Measurements from ENCODE around the gene KRTAP6-3.

The KRTAP6-3 gene, protein sequence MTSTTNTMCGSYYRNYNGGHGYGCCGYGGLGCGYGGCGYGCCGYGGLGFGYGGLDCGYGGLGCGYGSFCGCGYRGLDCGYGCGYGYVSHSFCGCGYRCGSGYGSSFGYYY

DNA sequence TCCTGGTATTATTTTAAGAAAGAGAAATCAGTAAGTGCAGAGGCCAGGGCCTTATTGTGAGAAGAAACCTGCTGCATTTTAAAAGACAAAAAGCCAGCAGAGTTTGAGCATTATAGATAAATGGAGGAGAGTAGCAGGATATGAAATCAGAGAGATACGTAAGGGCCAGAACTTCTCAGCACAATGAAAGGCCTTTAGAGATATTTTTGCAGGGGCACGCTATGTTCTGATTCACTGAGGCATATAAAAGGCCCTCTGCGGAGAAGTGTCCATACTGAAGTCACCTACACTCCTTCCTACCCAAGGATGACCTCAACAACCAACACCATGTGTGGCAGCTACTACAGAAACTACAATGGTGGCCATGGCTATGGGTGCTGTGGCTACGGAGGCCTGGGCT lies at the start of gene KRTAP6-3:
TSS of gene KRTAP6-3 (plus strand) at position 301 of the 400 bp plus-strand sequence. CDS start at position 307, 6 bp downstream.
- in situ Hi-C loops (cut with HindIII; ENCODE audit: low sequenced_read_pairs): no loop called here

DNA sequence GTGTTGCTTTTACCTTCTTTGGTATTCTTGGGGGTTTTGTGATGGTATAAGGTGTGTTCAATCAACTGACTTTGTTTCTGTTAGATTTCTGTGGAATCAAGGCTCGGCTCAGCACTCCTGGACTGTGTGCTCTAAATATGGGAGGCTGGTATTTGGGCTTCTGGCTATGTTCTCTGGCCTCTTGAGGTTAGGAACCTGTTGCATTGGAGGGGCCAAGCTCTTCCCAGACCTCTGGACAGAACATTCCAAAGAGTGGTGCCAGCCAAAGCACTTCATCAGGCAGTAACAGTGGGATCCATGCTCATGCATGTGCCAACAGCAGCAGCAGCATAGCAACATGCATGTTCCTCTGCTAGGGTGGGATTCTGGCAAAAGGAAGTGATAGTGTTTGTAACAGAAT lies 39.5 kb upstream of the KRTAP6-3 start:
- in situ Hi-C loops (cut with HindIII; ENCODE audit: low sequenced_read_pairs): no loop called here

DNA sequence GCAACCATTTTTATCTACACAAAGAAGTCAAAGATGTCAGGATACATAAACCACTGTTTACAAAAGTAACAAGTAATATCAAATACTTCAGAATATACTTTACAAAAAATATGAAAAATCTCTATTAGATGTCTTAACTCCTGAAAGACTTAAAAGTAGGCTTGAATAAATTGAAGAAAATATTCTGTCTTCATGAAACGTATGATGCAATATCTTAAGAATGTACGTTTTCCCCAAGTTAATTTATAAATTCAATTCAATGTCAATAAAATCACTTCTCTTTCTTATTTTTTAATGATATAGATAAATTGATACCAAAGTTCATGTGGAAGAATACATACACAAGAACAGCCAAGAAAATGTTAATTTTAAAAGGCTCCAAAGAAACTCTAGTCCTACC lies 37.1 kb upstream of the KRTAP6-3 start:
- in situ Hi-C loops (cut with HindIII; ENCODE audit: low sequenced_read_pairs): no loop called here

DNA sequence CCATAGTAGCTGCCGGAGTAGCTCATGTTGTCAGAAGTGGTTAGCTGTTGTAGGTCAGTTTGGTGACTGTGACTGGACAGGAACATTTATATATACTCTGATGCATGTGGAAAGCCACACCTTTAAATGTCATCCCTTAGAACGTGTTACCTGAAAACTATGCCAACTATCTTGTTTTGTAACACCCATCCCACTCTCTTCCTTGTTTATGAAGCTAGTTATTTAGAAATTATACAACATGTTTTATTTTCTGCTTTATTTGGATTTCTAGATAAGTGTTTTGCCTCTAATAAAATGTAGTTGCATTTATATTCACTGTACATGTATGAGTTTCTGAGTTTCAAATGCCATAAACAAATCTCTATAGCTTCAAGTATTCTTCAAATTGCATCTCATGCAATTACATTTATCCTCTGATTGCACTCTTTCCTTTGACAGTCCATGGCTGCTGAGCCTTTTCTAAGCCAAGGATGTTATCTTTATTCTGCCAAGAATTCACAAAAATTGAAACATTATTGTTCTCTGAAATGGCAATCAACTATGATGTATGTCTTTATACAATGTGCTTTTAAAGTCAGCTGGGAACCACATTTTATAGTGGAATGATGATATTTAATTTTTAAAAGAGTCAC lies 30.9 kb upstream of the KRTAP6-3 start, which contains the start of gene KRTAP19-7:
TSS of gene KRTAP19-7 (minus strand) at position 51 of the 632 bp plus-strand sequence. CDS start at position 26, 25 bp downstream.
- in situ Hi-C loops (cut with HindIII; ENCODE audit: low sequenced_read_pairs): no loop called here

DNA sequence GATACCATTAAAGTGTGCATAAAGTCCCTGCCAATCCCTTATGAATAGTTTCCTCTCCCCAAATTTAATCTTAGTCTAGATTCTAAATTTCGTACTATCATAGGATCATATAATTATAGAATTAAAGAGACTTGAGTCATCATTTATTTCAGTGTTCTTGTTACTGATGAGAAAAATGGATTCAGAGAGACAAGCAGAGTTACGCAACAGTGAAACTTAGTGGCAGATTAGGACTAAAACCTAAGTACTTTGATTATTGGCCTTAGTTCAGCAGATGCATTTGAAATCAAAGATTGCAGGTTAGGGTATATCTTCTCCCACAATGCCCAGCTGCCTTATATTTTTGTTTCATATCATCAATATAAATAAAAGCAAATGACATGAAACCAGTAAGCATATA lies 30.3 kb upstream of the KRTAP6-3 start:
- in situ Hi-C loops (cut with HindIII; ENCODE audit: low sequenced_read_pairs): no loop called here

DNA sequence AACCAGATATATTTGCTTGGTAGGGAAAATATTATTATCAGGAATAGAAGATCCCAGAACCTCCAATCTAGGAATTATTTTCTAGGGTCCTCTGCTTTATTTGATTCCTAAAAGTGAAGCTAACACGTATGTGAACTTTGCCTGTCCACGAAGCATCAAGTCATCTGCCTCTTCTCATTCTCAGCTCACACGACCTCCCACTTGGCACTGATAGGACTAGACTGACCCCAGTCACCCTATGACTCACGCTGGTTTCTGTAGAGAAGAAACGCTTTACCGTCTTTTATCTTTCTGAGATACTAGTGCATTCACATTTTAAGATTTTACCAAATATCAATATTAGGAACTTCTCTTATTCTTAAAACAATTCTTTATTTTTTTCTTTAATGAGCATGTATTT lies 29.2 kb upstream of the KRTAP6-3 start:
- in situ Hi-C loops (cut with HindIII; ENCODE audit: low sequenced_read_pairs): no loop called here

- in situ Hi-C loops (cut with HindIII; ENCODE audit: low sequenced_read_pairs): no loop called here
Observed at GRCh38 chr21:30563630-30564029, 28.6 kb upstream of the KRTAP6-3 start.

DNA sequence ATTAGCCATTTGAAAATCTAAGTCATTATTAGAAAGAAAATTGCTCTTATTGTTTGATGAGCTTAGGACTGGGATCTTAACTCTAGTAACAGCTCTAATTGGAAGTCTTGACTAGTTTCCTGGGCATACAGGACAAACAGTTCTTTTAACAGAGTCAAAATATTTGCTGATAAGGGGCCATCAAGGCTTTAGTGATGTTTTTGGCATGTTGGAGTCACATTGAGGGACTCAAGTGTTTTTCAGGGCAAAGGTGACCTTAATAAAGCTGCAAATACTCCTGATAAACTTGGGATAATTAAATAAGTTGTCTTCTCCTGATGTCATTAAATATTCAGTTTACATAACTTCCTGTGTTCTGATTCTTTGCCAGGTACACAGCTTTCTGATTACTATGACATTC lies 24.6 kb upstream of the KRTAP6-3 start:
- in situ Hi-C loops (cut with HindIII; ENCODE audit: low sequenced_read_pairs): no loop called here

DNA sequence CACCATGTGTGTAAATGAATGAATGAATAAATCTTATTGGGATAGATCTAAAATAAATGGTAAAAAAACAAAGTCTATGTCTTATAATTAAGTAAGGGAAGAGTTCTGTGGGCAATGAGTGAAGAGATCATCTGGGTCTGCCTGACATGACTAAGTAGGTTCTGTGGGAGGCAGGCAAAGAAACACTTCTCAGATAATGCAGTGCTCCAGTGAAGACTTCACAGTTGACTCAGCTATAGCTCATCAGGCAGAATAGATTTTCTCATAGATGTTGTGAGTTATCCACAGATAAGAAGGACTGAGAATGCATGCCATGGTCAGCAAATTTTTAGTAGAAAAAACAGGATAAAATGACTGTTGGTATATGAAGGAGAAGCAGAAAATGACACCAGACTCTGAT lies 14.5 kb upstream of the KRTAP6-3 start:
- in situ Hi-C loops (cut with HindIII; ENCODE audit: low sequenced_read_pairs): no loop called here

DNA sequence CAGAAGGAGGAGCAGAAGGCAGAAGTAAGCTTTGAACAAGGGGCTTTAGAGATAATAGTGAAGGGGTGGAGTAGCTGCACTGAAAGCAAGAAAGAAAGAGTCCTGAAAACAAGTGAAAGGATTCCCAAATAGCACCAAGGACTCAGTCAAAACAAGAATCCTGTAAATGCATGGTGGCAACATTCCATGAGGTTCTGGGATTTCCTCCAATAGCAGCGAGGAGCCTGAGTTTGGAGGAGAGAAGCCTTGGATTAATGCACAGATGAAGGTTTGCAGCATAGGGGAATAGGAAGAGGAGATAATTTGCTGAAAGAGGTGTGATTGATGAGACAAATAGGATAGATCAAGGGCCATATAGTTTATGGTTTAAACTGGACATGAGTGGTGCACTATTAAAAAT lies 12.9 kb upstream of the KRTAP6-3 start:
- in situ Hi-C loops (cut with HindIII; ENCODE audit: low sequenced_read_pairs): no loop called here

DNA sequence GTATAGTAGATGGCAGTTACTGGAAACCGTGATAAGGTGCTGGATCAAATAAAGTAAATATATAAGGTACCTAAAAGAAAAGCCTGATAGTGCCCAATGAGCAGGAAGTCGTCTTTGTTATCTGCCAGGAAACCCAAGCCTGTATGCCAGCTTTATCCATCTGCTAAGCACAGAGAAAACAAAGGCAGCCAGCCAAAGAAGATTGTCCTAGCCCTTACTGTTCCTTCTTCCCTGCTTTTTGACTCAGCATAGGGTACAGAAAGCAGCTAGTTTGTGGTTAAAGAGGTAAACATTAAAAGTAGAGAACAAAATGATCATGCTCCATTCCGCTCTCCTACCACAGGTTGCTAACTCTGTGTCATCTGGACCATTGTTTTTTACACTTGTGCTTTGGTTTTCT lies 12.1 kb upstream of the KRTAP6-3 start:
- in situ Hi-C loops (cut with HindIII; ENCODE audit: low sequenced_read_pairs): no loop called here

DNA sequence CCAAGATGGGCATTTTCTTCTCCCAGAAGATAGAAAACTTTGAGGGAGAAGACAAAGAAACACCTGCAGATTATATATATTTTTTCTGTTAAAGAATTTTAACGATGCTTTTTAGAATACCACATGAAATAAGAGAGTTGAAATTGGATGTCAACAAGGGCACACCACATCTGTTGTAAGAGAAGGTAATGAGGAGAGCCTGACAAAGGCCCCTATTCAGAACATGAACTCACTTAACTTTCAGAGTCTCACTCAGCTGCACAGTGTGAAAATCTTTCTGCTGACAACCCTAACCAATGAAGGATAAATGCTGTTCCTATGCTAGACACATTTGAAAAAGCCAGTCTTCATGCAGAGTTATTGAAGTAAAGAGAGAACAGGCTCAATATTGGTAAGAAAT lies 9.4 kb upstream of the KRTAP6-3 start:
- in situ Hi-C loops (cut with HindIII; ENCODE audit: low sequenced_read_pairs): no loop called here

GRCh38 chr21:30590297-30590696 lies 1.9 kb upstream of the KRTAP6-3 start, which contains the start of gene KRTAP22-2:
KRTAP22-2 (minus strand) TSS chr21:30590397.
- in situ Hi-C loops (cut with HindIII; ENCODE audit: low sequenced_read_pairs): no loop called here

DNA sequence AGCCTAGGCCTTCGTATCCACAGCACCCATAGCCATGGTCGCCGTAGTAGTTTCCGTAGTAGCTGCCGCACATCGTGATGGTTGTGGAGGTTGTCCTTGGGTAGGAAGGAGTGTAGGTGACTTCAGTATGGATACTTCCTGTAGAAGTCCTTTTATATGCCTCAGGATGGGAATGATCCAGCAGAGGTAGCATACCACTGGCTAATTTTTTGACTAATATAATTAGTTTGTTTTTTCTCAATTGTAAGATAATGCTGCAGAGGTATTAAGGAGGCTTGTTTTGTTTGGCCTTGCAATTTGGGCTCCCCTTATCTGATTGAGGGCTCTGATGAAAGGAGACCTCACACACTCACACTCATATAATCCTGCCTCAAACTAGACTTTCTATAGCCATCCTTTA lies 6.6 kb downstream of the KRTAP6-3 start, which contains the start of gene KRTAP6-2:
TSS of gene KRTAP6-2 (minus strand) at position 101 of the 400 bp plus-strand sequence. CDS start at position 73, 28 bp downstream.
- in situ Hi-C loops (cut with HindIII; ENCODE audit: low sequenced_read_pairs): no loop called here

DNA sequence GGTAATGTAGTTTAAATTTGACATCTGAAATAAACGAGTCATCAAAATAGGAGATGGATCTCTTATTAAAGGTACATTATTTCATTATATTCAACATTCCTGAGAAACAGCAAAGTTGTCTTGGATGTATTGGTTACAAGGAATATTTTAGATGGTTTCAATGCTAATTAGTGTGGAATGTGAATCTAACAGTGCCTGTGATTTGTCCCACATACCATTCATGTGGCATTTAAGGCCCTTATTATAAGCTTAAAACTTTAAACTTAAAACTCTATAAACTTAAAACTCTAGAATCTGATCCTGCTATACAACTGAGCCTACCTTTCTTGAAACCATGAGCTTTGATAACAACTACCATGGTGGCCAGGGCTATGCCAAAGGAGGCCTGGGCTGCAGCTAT lies 8.5 kb downstream of the KRTAP6-3 start, which contains the start of gene KRTAP22-1:
TSS of gene KRTAP22-1 (plus strand) at position 301 of the 400 bp plus-strand sequence.
- in situ Hi-C loops (cut with HindIII; ENCODE audit: low sequenced_read_pairs): no loop called here

DNA sequence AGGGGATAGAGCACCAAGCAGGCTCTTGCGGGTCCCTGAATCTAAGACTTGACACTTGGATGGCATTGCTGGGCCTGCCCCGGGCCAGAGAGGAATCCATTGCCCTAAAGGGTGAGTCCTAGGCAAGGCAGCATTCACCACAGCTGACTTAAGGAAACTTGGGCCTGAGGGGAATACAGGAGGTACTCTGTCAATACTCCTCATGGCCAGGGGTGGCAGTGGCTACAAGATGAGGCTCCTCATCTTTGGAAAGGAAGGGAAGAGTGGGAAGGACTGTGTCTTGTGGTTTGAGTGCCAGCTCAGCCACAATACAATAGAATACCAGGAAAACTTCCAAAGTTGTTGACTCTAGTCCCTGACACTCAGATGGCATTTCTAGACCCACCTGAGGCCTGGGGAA lies 13.7 kb downstream of the KRTAP6-3 start:
- in situ Hi-C loops (cut with HindIII; ENCODE audit: low sequenced_read_pairs): no loop called here

- in situ Hi-C loops (cut with HindIII; ENCODE audit: low sequenced_read_pairs): no loop called here
Observed at GRCh38 chr21:30612132-30612531, 19.9 kb downstream of the KRTAP6-3 start.

DNA sequence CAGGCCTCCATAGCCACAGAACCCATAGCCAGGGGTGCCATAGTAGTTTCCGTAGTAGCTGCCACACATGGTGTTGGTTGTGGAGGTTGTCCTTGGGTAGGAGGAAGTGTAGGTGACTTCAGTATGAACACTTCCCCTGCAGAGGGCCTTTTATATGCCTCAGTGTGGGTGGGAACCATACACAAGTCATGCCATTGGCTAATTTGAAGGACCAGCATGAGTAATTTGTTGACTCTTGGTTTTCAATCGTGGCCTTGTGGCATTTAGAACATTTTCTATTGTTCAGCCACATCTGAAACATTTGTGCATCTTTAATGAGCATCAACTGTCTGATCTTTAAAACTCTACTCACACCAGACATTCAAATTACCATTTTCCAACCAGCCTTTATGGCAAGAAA lies 21.6 kb downstream of the KRTAP6-3 start, which contains the start of gene KRTAP6-1:
TSS of gene KRTAP6-1 (minus strand) at position 95 of the 400 bp plus-strand sequence. CDS start at position 69, 26 bp downstream.
- in situ Hi-C loops (cut with HindIII; ENCODE audit: low sequenced_read_pairs): no loop called here

DNA sequence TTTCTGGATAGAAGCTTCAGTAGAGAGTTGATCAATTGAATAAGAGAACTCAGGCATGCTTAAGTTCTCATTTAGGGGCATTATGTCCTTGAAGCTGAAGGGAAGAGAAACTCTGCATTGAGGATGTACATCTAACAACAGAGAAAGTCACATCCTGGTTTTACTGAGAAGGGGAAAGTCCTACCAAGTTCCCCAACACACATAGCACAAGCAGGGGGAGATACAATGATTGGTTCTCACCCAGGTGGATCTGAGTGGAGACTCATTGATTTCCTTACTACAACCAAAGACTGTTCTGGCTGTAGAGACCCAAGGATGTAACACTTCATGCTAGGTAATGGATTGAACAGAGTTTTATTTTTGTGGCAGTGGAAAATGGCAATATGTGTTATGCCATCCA lies 23.0 kb downstream of the KRTAP6-3 start:
- in situ Hi-C loops (cut with HindIII; ENCODE audit: low sequenced_read_pairs): no loop called here

- in situ Hi-C loops (cut with HindIII; ENCODE audit: low sequenced_read_pairs): no loop called here
Observed at GRCh38 chr21:30616125-30616524, 23.9 kb downstream of the KRTAP6-3 start, which contains the start of gene KRTAP20-1. KRTAP20-1 (plus strand) TSS chr21:30616425; CDS start chr21:30616455, 30 bp downstream.

DNA sequence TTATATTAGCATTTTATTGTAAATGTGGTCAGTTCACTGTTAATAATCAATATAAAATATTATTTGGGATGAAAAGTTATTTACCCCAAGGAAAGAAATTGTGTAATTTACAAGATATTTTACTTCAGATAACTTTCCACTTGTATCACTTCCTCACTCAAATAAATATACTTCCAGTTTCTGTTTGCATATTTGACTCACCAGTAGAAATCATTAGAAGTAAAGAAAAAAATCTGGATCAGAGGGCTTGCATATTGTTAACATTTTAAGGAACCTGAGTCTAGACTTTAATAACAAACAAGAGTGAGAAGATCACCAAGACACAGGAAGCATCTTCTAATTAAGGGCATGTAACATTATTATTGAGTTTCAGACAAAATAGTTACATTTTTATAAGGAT lies 27.8 kb downstream of the KRTAP6-3 start:
- in situ Hi-C loops (cut with HindIII; ENCODE audit: low sequenced_read_pairs): no loop called here

- in situ Hi-C loops (cut with HindIII; ENCODE audit: low sequenced_read_pairs): no loop called here
Observed at GRCh38 chr21:30620522-30620921, 28.3 kb downstream of the KRTAP6-3 start, which contains the start of gene KRTAP20-4. KRTAP20-4 (plus strand) TSS chr21:30620627.
